ENCODE results near the gene LAPTM5. TPM values are rescaled to one million over a fixed set of nuclear protein-coding genes. Genes with fewer than 3 reads are reported as not detected.

Gene LAPTM5
- total and polyA plus RNA-seq, 7 donors, result 3.0 to 14.5 (median 13.1) TPM

GRCh38 chr1:30798389-30799232 lies 41.0 kb upstream of the LAPTM5 start:
- Histone ChIP-seq H3K27ac (peak overlapping the region; percentile 13), H3K36me3 (ENCODE audit: insufficient read depth in 1 of 2, low read depth in 1 of 2) (no peaks in the 10 kb centered on the region), H3K9me3 (no peaks in the 10 kb centered on the region), H3K4me3 (no peak overlapping the region), H3K27me3 (ENCODE audit: insufficient read depth in 3 of 3, low read length in 2 of 3) (peaks cover 0 to 4% (median 0%) of the 10 kb centered on the region in 3 donors), H3K4me1 (no peaks in the 10 kb centered on the region)
- WGBS, 3 donors, result 51 to 54% (median 54%) methylated on average over 9 of the region's 9 CpGs
- DNase-seq, result peak; percentile 50 to 70
- TF ChIP-seq CTCF (IDR thresholded peaks at IDR 0.05), result no peak
- intact Hi-C loops (cut with DNase I), result loop anchor here in 1 of 2 donors (10.0 kb wide), 1 partner anchor 746 kb away; no protein-coding TSS in a partner anchor
- peak in 2 of 4 donors; percentile 39 to 41 for ATAC-seq

GRCh38 chr1:30795026-30795425 lies 37.5 kb upstream of the LAPTM5 start:
- DNase-seq (no peak), ATAC-seq (peak in 1 of 4 donors; percentile 28)
- intact Hi-C loops (cut with DNase I), result loop anchor here in 1 of 2 donors (10.0 kb wide), 1 partner anchor 750 kb away; no protein-coding TSS in a partner anchor
- TF ChIP-seq CTCF (IDR thresholded peaks at IDR 0.05), result no peak
- H3K4me3 ChIP-seq, result no peak overlapping the region
- no peaks in the 10 kb centered on the region for H3K36me3 ChIP-seq (ENCODE audit: insufficient read depth in 1 of 2, low read depth in 1 of 2)
- 30 to 33% (median 33%) methylated on average over 5 of the region's 5 CpGs for WGBS, 3 donors
- H3K27me3 ChIP-seq (ENCODE audit: insufficient read depth in 3 of 3, low read length in 2 of 3), result peaks cover 0 to 4% (median 0%) of the 10 kb centered on the region in 3 donors
- no peak overlapping the region for H3K27ac ChIP-seq
- no peaks in the 10 kb centered on the region for H3K9me3 ChIP-seq
- no peaks in the 10 kb centered on the region for H3K4me1 ChIP-seq

- WGBS, 3 donors, result 90 to 96% (median 95%) methylated on average over 4 of the region's 4 CpGs
- H3K4me1 ChIP-seq, result no peaks in the 10 kb centered on the region
- H3K4me3 ChIP-seq, result no peak overlapping the region
- intact Hi-C loops (cut with DNase I), result loop anchor here in 1 of 2 donors (10.0 kb wide), 1 partner anchor 751 kb away; no protein-coding TSS in a partner anchor
- no peaks in the 10 kb centered on the region for H3K36me3 ChIP-seq (ENCODE audit: insufficient read depth in 1 of 2, low read depth in 1 of 2)
- no peak for ATAC-seq
- no peak overlapping the region for H3K27ac ChIP-seq
- no peak for TF ChIP-seq CTCF (IDR thresholded peaks at IDR 0.05)
- peaks cover 0 to 4% (median 0%) of the 10 kb centered on the region in 3 donors for H3K27me3 ChIP-seq (ENCODE audit: insufficient read depth in 3 of 3, low read length in 2 of 3)
- no peak for DNase-seq
- H3K9me3 ChIP-seq, result no peaks in the 10 kb centered on the region
Measured at GRCh38 chr1:30794260-30794659, 36.7 kb upstream of the LAPTM5 start.

GRCh38 chr1:30793209-30793608 lies 35.6 kb upstream of the LAPTM5 start:
- no peak for DNase-seq
- no peak for TF ChIP-seq CTCF (IDR thresholded peaks at IDR 0.05)
- Histone ChIP-seq H3K9me3 (no peaks in the 10 kb centered on the region), H3K36me3 (ENCODE audit: insufficient read depth in 1 of 2, low read depth in 1 of 2) (no peaks in the 10 kb centered on the region), H3K4me3 (no peak overlapping the region), H3K27me3 (ENCODE audit: insufficient read depth in 3 of 3, low read length in 2 of 3) (peaks cover 0 to 4% (median 0%) of the 10 kb centered on the region in 3 donors), H3K4me1 (no peaks in the 10 kb centered on the region), H3K27ac (no peak overlapping the region)
- 78 to 90% (median 80%) methylated on average over 14 to 16 of the region's 16 CpGs for WGBS, 3 donors
- intact Hi-C loops (cut with DNase I), result loop anchor here in 1 of 2 donors (10.0 kb wide), 1 partner anchor 752 kb away; no protein-coding TSS in a partner anchor
- ATAC-seq, result no peak

All from psoas muscle (tissue), 8 donors.